Kidney capillary endothelial cell (primary cell): ENCODE data around the gene RAB3C.

ENCODE experiments used
- DNase-seq: peaks from one replicate; pipeline ENCODE4 v3.0.0-alpha.2; 2018; ENCODE audit warnings: low spot score

Gene RAB3C

GRCh38 chr5:58886315-58887207 is 303.7 kb downstream of the RAB3C start:
- peak; percentile 66 for DNase-seq

GRCh38 chr5:58887311-58887710 is 304.4 kb downstream of the RAB3C start:
- DNase-seq: no peak

GRCh38 chr5:58887721-58888409 is 305.0 kb downstream of the RAB3C start:
- no peak for DNase-seq

- no peak for DNase-seq
Observed at GRCh38 chr5:58890265-58890664, 307.4 kb downstream of the RAB3C start.

GRCh38 chr5:58890701-58891085 is 307.8 kb downstream of the RAB3C start:
- no peak for DNase-seq

- DNase-seq: peak; percentile 44
Observed at GRCh38 chr5:58891086-58891970, 308.5 kb downstream of the RAB3C start.

GRCh38 chr5:58891971-58892343 is 309.1 kb downstream of the RAB3C start:
- no peak for DNase-seq

GRCh38 chr5:58893551-58893950 is 310.7 kb downstream of the RAB3C start:
- DNase-seq: no peak

GRCh38 chr5:58898006-58898405 is 315.1 kb downstream of the RAB3C start:
- no peak for DNase-seq

GRCh38 chr5:58898538-58898937 is 315.7 kb downstream of the RAB3C start:
- no peak for DNase-seq

- no peak for DNase-seq
Observed at GRCh38 chr5:58901271-58901670, 318.4 kb downstream of the RAB3C start.

GRCh38 chr5:58902305-58902704 is 319.4 kb downstream of the RAB3C start:
- no peak for DNase-seq

GRCh38 chr5:58902765-58903164 is 319.9 kb downstream of the RAB3C start:
- DNase-seq: no peak

GRCh38 chr5:58904737-58905136 is 321.9 kb downstream of the RAB3C start:
- no peak for DNase-seq

GRCh38 chr5:58905944-58906343 is 323.1 kb downstream of the RAB3C start:
- no peak for DNase-seq
